Ovary (tissue), 3 donors: Measurements from ENCODE around the gene RASGRF2.

Source experiments
- POLR2A ChIP-seq: fragments of 450-650 bp; IDR thresholded peaks from one replicate; pipeline ENCODE4 v1.6.1; 2017; ENCODE audit warnings: antibody characterized with exemption, mild to moderate bottlenecking, moderate library complexity
- TF ChIP-seq, protein P1 (sequence below), 3 donors: fragments of 450-650 bp in 2 of 3; fragments of 200-600 bp in 1 of 3; IDR thresholded peaks; one replicate each; pipeline versions ENCODE4 v1.5.1 to v1.8.0; 2016 to 2022; ENCODE audit warnings: antibody characterized with exemption in 3 of 3, mild to moderate bottlenecking in 1 of 3
- donor health status: DM: no; HTN: no; CAD: no.

GRCh38 chr5:80959768-80960442, at the start of gene RASGRF2:
- TF ChIP-seq, protein P1, sequence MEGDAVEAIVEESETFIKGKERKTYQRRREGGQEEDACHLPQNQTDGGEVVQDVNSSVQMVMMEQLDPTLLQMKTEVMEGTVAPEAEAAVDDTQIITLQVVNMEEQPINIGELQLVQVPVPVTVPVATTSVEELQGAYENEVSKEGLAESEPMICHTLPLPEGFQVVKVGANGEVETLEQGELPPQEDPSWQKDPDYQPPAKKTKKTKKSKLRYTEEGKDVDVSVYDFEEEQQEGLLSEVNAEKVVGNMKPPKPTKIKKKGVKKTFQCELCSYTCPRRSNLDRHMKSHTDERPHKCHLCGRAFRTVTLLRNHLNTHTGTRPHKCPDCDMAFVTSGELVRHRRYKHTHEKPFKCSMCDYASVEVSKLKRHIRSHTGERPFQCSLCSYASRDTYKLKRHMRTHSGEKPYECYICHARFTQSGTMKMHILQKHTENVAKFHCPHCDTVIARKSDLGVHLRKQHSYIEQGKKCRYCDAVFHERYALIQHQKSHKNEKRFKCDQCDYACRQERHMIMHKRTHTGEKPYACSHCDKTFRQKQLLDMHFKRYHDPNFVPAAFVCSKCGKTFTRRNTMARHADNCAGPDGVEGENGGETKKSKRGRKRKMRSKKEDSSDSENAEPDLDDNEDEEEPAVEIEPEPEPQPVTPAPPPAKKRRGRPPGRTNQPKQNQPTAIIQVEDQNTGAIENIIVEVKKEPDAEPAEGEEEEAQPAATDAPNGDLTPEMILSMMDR (IDR thresholded peaks at IDR 0.05) = no peak
- no peak for TF ChIP-seq POLR2A
